Medulla oblongata (tissue), 1 donor: Measurements from ENCODE around the gene CXorf38.
"Not testable (repeated sequence)": the region's sequence is repeated elsewhere in the genome, so short reads cannot be mapped to it uniquely, and the experiment has no call there.

Experiments used
- DNase-seq: peaks from one replicate; pipeline ENCODE4 v3.0.0-alpha.2; 2015; ENCODE audit errors: extremely low spot score

Gene CXorf38

GRCh38 chrX:40628506-40628905 is 18.9 kb downstream of the CXorf38 start:
- DNase-seq, result no peak

- DNase-seq, result no peak
Observed at GRCh38 chrX:40625294-40625693, 22.1 kb downstream of the CXorf38 start.

GRCh38 chrX:40623665-40624064 is 23.7 kb downstream of the CXorf38 start:
- no peak for DNase-seq

GRCh38 chrX:40623139-40623536 is 24.2 kb downstream of the CXorf38 start, which contains the start of gene MPC1L:
Gene MPC1L, plus strand, starts transcription at chrX:40623428. Its CDS starts 138 bp downstream, at chrX:40623566.
- DNase-seq, result no peak

- no peak for DNase-seq
Observed at GRCh38 chrX:40622479-40623138, 24.8 kb downstream of the CXorf38 start.

GRCh38 chrX:40617566-40617965 is 29.8 kb downstream of the CXorf38 start:
- no peak for DNase-seq

GRCh38 chrX:40615976-40616375 is 31.4 kb downstream of the CXorf38 start:
- DNase-seq, result no peak

- DNase-seq, result no peak
Observed at GRCh38 chrX:40612511-40612910, 34.9 kb downstream of the CXorf38 start.

GRCh38 chrX:40607381-40607780 is 40.0 kb downstream of the CXorf38 start:
- no peak for DNase-seq

GRCh38 chrX:40603446-40603845 is 43.9 kb downstream of the CXorf38 start:
- no peak for DNase-seq

- DNase-seq, result not testable (repeated sequence)
Observed at GRCh38 chrX:40589616-40590321, 57.6 kb downstream of the CXorf38 start.

GRCh38 chrX:40587623-40588022 is 59.7 kb downstream of the CXorf38 start:
- not testable (repeated sequence) for DNase-seq

- DNase-seq, result no peak
Observed at GRCh38 chrX:40582811-40583210, 64.5 kb downstream of the CXorf38 start.

GRCh38 chrX:40582178-40582577 is 65.2 kb downstream of the CXorf38 start:
- not testable (repeated sequence) for DNase-seq

- DNase-seq, result no peak
Observed at GRCh38 chrX:40581336-40581920, 65.9 kb downstream of the CXorf38 start.

- DNase-seq, result peak; percentile 96
Observed at GRCh38 chrX:40580537-40581335, 66.6 kb downstream of the CXorf38 start, which contains the start of gene ATP6AP2. Gene ATP6AP2, plus strand, starts transcription at chrX:40580970. Its CDS starts 96 bp downstream, at chrX:40581066.

GRCh38 chrX:40579900-40580536 is 67.3 kb downstream of the CXorf38 start:
- no peak for DNase-seq

- DNase-seq, result peak; percentile 24
Observed at GRCh38 chrX:40579141-40579540, 68.2 kb downstream of the CXorf38 start.

- no peak for DNase-seq
Observed at GRCh38 chrX:40578039-40578695, 69.2 kb downstream of the CXorf38 start.
